COR-L47 (cell line): Measurements from ENCODE around the gene CLINT1.
"Not testable (repeated sequence)": the region's sequence is repeated elsewhere in the genome, so short reads cannot be mapped to it uniquely, and the experiment has no call there.

Experiments
- DNase-seq: peaks from one replicate; lab custom pipeline; 2025; lab: John Stamatoyannopoulos, UW

The CLINT1 gene

GRCh38 chr5:157862183-157862851 lies 3.4 kb upstream of the CLINT1 start:
- DNase-seq = no peak

DNA sequence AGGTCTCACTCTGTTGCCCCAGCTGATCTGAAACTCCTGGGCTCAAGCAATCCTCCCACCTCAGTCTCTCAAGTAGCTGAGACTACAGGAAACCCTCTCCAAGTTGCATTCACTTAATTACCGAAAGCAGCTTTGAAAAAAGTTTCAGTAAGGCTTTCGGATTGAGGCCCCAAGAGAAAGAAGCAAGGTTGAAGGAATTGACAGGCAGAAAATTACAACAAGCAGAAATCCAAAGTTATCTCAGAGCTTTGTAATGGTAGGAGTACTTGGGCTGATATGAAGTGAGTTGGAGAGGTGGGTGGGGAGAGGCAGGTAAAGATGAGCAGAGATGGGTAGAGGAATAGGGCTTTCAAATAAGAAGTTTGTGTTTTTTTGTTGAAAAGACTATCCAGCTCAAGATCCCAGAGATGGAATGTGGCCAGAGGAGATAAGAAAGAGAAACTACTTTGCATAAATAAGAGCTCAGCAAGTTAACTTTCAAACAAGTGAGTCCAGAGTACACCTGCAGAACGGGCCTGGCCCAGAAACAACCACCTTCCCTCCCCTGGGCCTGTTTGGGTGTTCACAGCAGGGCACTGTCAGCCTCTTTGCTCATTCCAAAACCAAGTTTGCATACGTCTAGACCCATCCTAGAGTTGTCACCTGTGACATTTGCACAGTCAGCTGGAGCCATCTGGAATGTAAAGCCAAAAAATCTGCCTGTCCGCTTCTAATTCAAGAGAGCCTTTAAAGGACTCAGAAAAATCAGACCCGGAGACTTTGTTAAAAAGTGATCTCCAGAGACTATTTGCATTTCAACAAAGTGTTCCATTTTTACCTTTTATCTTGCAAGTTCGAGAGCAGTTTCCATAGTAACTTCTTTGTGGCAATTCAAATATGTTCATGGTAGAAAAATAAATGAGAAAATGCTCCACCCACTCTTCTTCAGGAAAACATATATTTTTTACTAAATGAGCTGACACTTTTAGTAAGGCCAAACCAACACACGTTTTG lies 2.2 kb upstream of the CLINT1 start:
- no peak for DNase-seq

DNA sequence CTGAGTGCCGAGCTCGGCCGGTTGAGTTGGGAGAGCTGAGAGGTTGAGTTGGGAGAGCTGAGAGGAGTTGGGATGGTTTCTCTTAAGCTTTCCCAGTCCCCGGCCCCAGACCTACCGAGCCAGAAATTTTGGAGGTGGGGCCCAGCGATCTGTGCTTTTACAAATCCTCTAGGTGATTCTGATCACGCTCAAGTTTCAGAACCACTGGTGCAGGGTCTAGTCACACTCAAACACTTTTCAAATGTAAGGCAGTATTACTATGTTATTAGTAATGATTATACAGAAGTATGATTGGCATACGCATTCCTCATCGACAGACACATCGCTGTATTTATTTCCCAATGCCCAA lies 256 bp upstream of the CLINT1 start:
- DNase-seq = no peak

DNA sequence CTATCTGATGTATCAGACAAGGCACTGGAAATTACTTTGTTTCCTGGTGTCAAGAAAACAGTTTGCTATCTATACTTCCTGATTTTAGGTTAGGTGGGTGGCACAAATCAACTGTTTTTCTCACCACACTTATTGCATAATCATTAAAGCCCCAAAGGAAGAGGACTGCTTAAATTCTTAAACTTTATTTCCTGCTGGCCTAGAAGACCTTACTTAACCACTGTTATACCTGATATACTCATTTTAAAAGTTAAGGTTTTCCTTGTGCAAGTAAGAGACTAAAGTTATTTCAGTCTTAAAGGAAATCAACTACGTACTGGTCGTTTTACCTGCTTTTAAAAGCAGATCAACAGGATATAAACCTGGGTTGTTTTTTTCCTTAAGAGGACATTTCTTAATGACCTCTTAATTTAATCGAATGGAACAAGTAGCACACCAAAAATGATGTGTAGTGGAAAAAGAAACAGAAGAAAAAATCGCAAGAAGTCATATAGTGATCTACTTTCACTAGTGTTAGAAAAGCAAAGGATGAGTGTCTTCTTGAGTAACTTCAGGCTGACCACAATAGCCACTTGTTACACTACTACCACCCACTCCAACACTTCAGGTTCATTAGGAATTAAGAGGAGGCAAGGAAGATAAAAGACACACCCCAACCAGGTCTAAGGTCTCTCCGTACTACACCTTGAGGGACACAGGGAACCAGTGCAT lies 974 bp downstream of the CLINT1 start:
- DNase-seq = no peak

DNA sequence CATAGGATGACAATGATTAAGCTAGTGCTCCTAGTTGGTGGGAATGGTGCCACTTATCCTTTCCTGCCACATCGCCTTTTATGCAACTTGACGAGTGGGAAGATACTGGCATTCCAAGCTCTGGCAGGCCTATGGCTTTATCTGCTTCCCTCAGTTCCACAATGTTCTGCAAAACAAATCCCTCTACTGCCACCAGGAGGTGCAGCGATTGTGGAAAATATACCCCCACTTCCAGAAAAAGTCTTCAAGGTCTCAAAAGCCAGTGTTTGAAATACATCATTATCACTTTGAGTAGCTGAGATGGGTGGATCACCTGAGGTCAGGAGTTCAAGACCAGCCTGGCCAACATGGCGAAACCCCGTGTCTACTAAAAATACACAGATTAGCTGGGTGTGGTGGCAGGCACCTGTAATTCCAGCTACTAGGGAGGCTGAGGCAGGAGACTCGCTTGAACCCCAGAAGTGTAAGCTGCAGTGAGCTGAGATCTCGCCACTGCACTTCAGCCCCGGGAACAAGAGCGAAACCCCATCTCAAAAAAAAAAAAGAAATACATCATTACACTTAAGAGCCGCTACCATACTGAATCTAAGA lies 3.4 kb downstream of the CLINT1 start:
- peak; percentile 28 for DNase-seq

- DNase-seq = not testable (repeated sequence)
Observed at GRCh38 chr5:157853365-157853764, 5.6 kb downstream of the CLINT1 start.

GRCh38 chr5:157845914-157846598 lies 12.9 kb downstream of the CLINT1 start:
- DNase-seq = no peak

GRCh38 chr5:157842787-157843186 lies 16.2 kb downstream of the CLINT1 start:
- no peak for DNase-seq

DNA sequence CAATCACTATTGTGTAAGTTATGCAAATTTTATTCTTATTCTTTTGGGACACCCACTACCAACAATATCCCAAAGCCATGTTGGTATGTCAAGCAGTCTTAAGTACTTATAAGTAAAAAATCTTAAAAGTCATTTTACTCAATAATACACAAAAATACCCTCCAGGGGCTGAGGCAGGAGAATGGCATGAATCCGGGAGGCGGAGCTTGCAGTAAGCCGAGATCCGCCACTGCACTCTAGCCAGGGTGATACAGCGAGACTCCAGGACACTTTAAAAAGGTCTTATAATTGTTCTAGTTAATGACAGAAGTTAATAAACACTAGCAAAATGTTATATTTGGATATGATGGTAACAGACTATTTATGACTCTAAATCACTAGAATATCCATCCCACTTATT lies 16.8 kb downstream of the CLINT1 start:
- DNase-seq = no peak

DNA sequence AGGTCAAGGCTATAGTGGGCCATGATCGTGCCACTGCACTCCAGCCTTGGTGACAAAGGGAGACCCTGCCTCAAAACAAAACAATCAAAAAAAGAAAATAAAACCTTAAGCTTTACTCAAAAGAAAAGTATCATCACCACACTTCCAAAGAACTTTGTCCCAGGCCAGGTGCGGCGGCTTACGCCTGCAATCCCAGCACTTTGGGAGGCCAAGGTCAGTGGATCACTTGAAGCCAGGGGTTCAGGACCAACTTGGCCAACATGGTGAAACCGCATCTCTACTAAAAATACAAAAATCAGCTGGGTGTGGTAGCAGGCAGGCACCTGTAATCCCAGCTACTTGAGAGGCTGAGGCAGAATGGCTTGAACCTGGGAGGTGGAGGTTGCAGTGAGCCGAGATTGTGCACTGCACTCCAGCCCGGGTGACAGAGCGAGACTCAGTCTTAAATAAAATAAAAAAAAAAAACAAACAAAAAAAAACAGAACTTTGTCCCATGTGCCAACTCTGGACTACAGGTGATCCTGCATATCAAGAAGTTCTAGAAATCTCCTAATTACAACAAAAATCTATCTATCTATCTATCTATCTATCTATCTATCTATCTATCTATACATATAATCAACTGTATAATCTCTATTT lies 19.7 kb downstream of the CLINT1 start:
- DNase-seq = no peak

GRCh38 chr5:157836121-157836753 lies 22.7 kb downstream of the CLINT1 start:
- DNase-seq = no peak

DNA sequence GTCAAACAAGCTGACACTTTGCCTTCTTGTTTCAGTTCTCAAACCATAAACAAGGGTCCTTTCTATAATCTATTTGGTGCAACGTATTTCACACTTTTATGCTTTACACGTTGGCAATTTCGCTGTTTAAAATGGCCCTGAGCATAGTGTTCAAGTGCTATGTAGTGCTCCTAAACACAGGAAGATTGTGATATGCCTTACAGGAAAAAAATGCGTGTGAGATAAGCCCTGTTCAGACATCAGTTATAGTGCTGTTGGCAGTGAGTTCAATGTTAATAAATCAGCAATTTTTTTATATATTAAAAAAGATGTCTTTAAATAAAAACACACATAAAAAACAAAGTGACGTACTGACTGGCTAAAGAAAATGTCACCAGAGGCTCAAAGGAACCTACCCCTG lies 23.9 kb downstream of the CLINT1 start:
- DNase-seq = no peak

- no peak for DNase-seq
Observed at GRCh38 chr5:157828944-157829639, 29.9 kb downstream of the CLINT1 start.

GRCh38 chr5:157828105-157828943 lies 30.6 kb downstream of the CLINT1 start:
- no peak for DNase-seq

DNA sequence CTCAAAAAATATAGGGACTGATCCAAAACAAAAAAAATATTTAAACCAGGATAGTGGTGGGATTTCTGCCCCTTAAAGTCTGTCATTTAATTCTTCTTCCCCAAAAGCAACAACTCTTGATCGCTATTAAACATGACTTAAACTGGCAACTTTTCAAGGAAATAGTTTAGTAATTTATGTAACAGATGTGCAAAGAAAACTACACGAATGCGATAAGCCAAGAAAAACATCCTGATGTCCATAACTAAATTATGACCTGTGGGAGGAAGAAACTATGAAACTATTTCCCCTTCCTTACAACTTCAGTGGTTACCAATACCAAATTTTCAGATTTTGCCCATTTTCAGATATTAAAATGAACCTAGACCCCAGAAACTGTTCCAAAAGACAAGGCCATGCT lies 31.5 kb downstream of the CLINT1 start:
- DNase-seq = no peak

DNA sequence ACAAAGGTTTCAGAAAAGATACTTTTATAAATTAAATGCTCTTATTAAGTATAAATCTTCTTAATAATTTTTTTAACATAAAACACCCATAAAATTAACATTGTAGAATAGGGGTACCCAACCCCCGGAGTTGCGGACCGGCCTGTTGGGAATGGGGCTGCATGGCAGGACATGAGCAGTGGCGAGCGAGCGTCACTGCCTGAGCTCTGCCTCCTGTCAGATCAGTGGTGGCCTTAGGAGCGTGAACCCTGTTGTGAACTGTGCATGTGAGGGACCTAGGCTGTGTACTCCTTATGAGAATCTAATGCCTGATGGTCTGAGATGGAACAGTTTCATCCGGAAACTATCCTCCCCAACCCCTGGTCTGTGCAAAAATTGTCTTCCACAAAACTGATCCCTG lies 35.3 kb downstream of the CLINT1 start:
- DNase-seq = no peak

GRCh38 chr5:157821822-157822622 lies 36.9 kb downstream of the CLINT1 start:
- no peak for DNase-seq

DNA sequence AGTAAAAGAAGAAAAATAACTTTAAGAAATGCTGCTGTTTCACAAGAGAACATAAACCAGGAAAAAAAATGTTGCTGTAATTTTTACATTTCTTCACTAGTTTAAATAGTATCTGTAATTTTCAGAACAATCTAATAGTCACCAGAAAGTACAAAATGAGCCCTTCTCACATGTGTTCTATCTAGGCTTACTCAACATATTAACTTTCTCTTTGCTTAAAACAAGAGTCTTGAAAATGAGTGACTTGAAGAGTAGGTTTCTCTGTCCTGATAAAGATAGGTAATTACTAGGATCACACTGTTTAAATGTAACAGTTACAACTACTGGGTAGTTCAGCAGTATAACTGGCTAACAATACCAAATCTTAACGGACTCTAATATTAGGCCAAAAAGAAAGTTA lies 37.5 kb downstream of the CLINT1 start:
- DNase-seq = no peak
